ENCODE data around the gene UBL4A.

UBL4A gene

GRCh38 chrX:154487518-154488290 is 1.3 kb upstream of the UBL4A start:
- H3K36me3 Mint-ChIP-seq (ENCODE audit: low read depth), result peaks cover 14% of the 10 kb centered on the region
- peaks cover 22% of the 10 kb centered on the region for H3K4me1 Mint-ChIP-seq
- peaks cover 56% of the 10 kb centered on the region for H3K9me3 Mint-ChIP-seq
- peaks cover 4% of the 10 kb centered on the region for H3K27me3 Mint-ChIP-seq (ENCODE audit: low read depth, poor library complexity)
- no peak overlapping the region for H3K27ac Mint-ChIP-seq
- DNase-seq, result no peak
- no peak for TF ChIP-seq CTCF (IDR thresholded peaks at IDR 0.05)
- peak overlapping the region; percentile 47 for H3K4me3 Mint-ChIP-seq

GRCh38 chrX:154486052-154486395 is 391 bp downstream of the UBL4A start:
- Mint-ChIP-seq H3K27ac (no peak overlapping the region), H3K9me3 (peaks cover 62% of the 10 kb centered on the region), H3K4me1 (peaks cover 25% of the 10 kb centered on the region), H3K27me3 (ENCODE audit: low read depth, poor library complexity) (peaks cover 7% of the 10 kb centered on the region), H3K4me3 (peak overlapping the region; percentile 54), H3K36me3 (ENCODE audit: low read depth) (peaks cover 14% of the 10 kb centered on the region)
- TF ChIP-seq CTCF (IDR thresholded peaks at IDR 0.05), result no peak
- peak; percentile 34 for DNase-seq

- TF ChIP-seq CTCF (IDR thresholded peaks at IDR 0.05), result no peak
- Mint-ChIP-seq H3K4me1 (peaks cover 23% of the 10 kb centered on the region), H3K27ac (no peak overlapping the region), H3K36me3 (ENCODE audit: low read depth) (peaks cover 14% of the 10 kb centered on the region), H3K27me3 (ENCODE audit: low read depth, poor library complexity) (peaks cover 7% of the 10 kb centered on the region), H3K4me3 (peak overlapping the region; percentile 74), H3K9me3 (peaks cover 63% of the 10 kb centered on the region)
- DNase-seq, result no peak
Observed at GRCh38 chrX:154485150-154486051, 1.0 kb downstream of the UBL4A start.

- H3K4me3 Mint-ChIP-seq, result no peak overlapping the region
- peaks cover 19% of the 10 kb centered on the region for H3K4me1 Mint-ChIP-seq
- TF ChIP-seq CTCF (IDR thresholded peaks at IDR 0.05), result no peak
- H3K27me3 Mint-ChIP-seq (ENCODE audit: low read depth, poor library complexity), result peaks cover 8% of the 10 kb centered on the region
- H3K9me3 Mint-ChIP-seq, result peaks cover 66% of the 10 kb centered on the region
- DNase-seq, result no peak
- H3K36me3 Mint-ChIP-seq (ENCODE audit: low read depth), result peaks cover 14% of the 10 kb centered on the region
- no peak overlapping the region for H3K27ac Mint-ChIP-seq
Observed at GRCh38 chrX:154484255-154485149, 1.9 kb downstream of the UBL4A start.

GRCh38 chrX:154483325-154483724 is 3.1 kb downstream of the UBL4A start:
- no peak for TF ChIP-seq CTCF (IDR thresholded peaks at IDR 0.05)
- no peak overlapping the region for H3K27ac Mint-ChIP-seq
- H3K4me1 Mint-ChIP-seq, result peaks cover 16% of the 10 kb centered on the region
- H3K36me3 Mint-ChIP-seq (ENCODE audit: low read depth), result peaks cover 14% of the 10 kb centered on the region
- peaks cover 9% of the 10 kb centered on the region for H3K27me3 Mint-ChIP-seq (ENCODE audit: low read depth, poor library complexity)
- DNase-seq, result no peak
- H3K4me3 Mint-ChIP-seq, result no peak overlapping the region
- peaks cover 65% of the 10 kb centered on the region for H3K9me3 Mint-ChIP-seq
